Coronary artery (tissue), 2 donors: ENCODE data around the gene CDC37L1.

Source experiments
- DNase-seq: peaks from one replicate; pipeline ENCODE4 v3.0.0-alpha.2; 2017; ENCODE audit warnings: low spot score
- H3K27ac ChIP-seq, 2 donors: fragments of 200-600 bp; sonication (generic); one replicate each; pipeline ENCODE4 v1.5.1; 2016 to 2019
- H3K4me3 ChIP-seq: fragments of 200-600 bp; sonication (generic); 2 replicates; pipeline ENCODE4 v1.5.1; 2016; ENCODE audit warnings: mild to moderate bottlenecking, moderate library complexity
- CTCF ChIP-seq: fragments of 200-600 bp; sonication (generic); IDR thresholded peaks from one replicate; pipeline ENCODE4 v1.5.1; 2019; ENCODE audit warnings: antibody characterized with exemption

Gene CDC37L1

DNA sequence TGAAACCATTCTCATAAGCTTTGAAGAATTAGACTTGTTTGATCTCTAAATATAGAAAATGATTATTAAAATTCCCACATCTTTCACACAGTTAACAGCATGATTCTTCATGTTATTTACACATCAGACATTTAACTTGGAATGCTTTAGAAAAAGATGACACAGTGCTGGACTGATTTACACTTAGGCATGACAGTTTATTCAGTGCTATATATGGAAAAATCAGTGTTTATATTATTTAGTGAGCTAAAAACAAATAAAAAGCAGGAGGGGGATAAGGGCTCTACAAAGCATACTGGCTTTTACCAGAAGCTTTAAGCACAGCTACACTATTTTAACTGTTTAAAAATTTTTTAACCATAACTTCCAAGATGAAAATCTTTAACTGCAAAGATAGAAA is 30.0 kb downstream of the CDC37L1 start:
- no peak overlapping the region for H3K27ac ChIP-seq
- no peak overlapping the region for H3K4me3 ChIP-seq
- no peak for DNase-seq
- TF ChIP-seq CTCF, result no peak

- DNase-seq, result no peak
- TF ChIP-seq CTCF, result no peak
- Histone ChIP-seq H3K27ac (no peak overlapping the region), H3K4me3 (no peak overlapping the region)
Measured at GRCh38 chr9:4713849-4714248, 34.5 kb downstream of the CDC37L1 start.

- DNase-seq, result no peak
- no peak overlapping the region for H3K4me3 ChIP-seq
- no peak overlapping the region for H3K27ac ChIP-seq
- TF ChIP-seq CTCF, result no peak
Measured at GRCh38 chr9:4714266-4715016, 35.1 kb downstream of the CDC37L1 start.

- no peak overlapping the region for H3K27ac ChIP-seq
- H3K4me3 ChIP-seq, result no peak overlapping the region
- no peak for DNase-seq
- TF ChIP-seq CTCF, result no peak
Measured at GRCh38 chr9:4716163-4716562, 36.8 kb downstream of the CDC37L1 start.

DNA sequence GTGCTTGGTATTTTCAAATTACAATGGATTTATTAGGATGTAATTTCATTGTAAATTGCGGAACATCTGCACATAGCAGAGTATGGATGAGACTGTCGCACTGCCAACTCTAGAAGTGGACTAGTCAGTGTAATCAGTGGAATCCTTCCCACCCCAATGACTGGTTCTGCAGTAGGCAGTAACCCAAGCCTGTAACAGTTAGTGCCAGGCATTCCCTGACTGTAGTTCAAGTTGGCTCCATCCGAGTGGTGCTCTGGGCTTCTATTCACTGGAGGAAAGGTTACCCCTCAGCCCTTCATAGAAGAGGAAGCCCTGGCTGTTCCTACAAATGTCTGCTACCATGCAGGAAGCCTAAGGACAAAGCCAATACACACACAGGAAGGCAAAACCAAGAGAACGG is 38.4 kb downstream of the CDC37L1 start:
- no peak overlapping the region for H3K27ac ChIP-seq
- no peak for TF ChIP-seq CTCF
- no peak overlapping the region for H3K4me3 ChIP-seq
- DNase-seq, result no peak

- Histone ChIP-seq H3K4me3 (no peak overlapping the region), H3K27ac (no peak overlapping the region)
- no peak for DNase-seq
- no peak for TF ChIP-seq CTCF
Measured at GRCh38 chr9:4718911-4719310, 39.5 kb downstream of the CDC37L1 start.

DNA sequence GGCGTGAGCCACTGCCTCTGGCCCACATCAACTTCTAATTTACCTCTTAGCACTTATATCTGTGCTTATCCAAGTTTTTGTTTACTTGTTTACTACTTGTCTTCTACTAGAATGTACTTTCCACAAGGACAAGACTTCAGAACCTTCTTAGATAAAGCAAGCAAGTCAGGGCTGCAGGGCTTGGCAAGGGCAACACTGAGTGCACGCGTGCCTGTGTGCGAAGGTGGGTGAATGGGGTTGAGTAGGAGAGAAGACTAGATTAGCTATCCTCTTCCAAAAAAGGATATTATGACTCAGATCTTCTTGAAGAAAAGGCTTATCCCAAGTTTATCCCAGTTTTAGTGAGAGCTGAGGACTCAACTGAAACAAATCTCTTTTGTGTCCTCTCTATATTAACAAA is 42.4 kb downstream of the CDC37L1 start:
- no peak overlapping the region for H3K27ac ChIP-seq
- no peak for DNase-seq
- TF ChIP-seq CTCF, result no peak
- no peak overlapping the region for H3K4me3 ChIP-seq
